ENCODE results near the gene ZWILCH.

GRCh38 chr15:66484539-66485112, 20.5 kb upstream of the ZWILCH start:
- TF ChIP-seq POLR2A (IDR thresholded peaks at IDR 0.05; ENCODE audit: low read depth, low read length) (no peak), MAZ (IDR thresholded peaks at IDR 0.05; ENCODE audit: borderline replicate concordance, low read depth, low read length) (no peak), USF2 (IDR thresholded peaks at IDR 0.05; ENCODE audit: low read depth, low read length) (no peak), RAD21 (IDR thresholded peaks at IDR 0.05; ENCODE audit: low read length) (no peak), RFX5 (IDR thresholded peaks at IDR 0.05; ENCODE audit: low read depth, low read length) (no peak), CTCF (conservative IDR thresholded peaks at IDR 0.05; ENCODE audit: low read depth, low read length) (no peak), FOS (IDR thresholded peaks at IDR 0.05; ENCODE audit: low read depth, low read length) (no peak)
